Measurements from ENCODE around the gene IL10RA. TPM values are rescaled to one million over a fixed set of nuclear protein-coding genes. Genes with fewer than 3 reads are reported as not detected.

Gene IL10RA
- total RNA-seq, 1 experiment from 2014 or later = not detected

DNA sequence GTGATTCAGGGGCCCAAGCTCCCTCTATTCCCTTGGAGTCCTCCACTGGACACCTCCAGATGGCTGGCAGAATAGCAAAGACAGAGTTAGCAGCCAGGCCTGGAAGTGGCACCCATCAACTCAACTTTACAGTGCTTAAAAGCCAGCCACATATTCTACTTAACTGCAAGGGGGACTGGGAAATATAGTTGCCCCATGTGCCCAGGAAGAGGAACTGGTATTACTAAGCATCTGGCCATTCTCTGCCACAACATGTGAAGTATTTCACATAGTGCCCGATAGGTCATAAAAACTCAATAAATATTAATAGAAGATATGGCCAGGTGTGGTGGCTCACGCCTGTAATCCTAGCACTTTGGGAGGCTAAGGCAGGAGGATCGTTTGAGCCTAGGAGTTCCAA lies 5.5 kb upstream of the IL10RA start:
- ATAC-seq (no peak), DNase-seq (no peak)
- H3K4me2 ChIP-seq (ENCODE audit: low read length) = no peak overlapping the region
- intact Hi-C loops (cut with micrococcal nuclease) = no loop called here
- no peak overlapping the region for H3K9ac ChIP-seq (ENCODE audit: low read length)
- H3K4me3 ChIP-seq (ENCODE audit: low read length) = no peak overlapping the region
- ChIA-PET CTCF (no interaction called here), POLR2A (ENCODE audit: unreplicated experiment) (no interaction called here)
- H3K9me2 ChIP-seq (replicated peaks; ENCODE audit: low read length) = no peaks in the 10 kb centered on the region
- no peaks in the 10 kb centered on the region for H3K79me2 ChIP-seq (ENCODE audit: low read length)
- H2AFZ ChIP-seq (ENCODE audit: low read length) = no peak overlapping the region
- H4K20me1 ChIP-seq (ENCODE audit: low read length) = no peaks in the 10 kb centered on the region
- H3F3A ChIP-seq (ENCODE audit: low read length, unreplicated experiment) = no peaks in the 10 kb centered on the region
- no peaks in the 10 kb centered on the region for H3K36me3 ChIP-seq (ENCODE audit: low read depth, low read length)
- TF ChIP-seq EZH2phosphoT487 (IDR thresholded peaks at IDR 0.05; ENCODE audit: borderline replicate concordance, low read length) (no peak), EZH2 (IDR thresholded peaks at IDR 0.05; ENCODE audit: low read length, unreplicated experiment) (no peak)
- TF ChIP-seq, protein P1, sequence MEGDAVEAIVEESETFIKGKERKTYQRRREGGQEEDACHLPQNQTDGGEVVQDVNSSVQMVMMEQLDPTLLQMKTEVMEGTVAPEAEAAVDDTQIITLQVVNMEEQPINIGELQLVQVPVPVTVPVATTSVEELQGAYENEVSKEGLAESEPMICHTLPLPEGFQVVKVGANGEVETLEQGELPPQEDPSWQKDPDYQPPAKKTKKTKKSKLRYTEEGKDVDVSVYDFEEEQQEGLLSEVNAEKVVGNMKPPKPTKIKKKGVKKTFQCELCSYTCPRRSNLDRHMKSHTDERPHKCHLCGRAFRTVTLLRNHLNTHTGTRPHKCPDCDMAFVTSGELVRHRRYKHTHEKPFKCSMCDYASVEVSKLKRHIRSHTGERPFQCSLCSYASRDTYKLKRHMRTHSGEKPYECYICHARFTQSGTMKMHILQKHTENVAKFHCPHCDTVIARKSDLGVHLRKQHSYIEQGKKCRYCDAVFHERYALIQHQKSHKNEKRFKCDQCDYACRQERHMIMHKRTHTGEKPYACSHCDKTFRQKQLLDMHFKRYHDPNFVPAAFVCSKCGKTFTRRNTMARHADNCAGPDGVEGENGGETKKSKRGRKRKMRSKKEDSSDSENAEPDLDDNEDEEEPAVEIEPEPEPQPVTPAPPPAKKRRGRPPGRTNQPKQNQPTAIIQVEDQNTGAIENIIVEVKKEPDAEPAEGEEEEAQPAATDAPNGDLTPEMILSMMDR (conservative IDR thresholded peaks at IDR 0.05; ENCODE audit: low read depth, low read length) = no peak
- no peak overlapping the region for H3K27ac ChIP-seq (ENCODE audit: low read length)
- no TSS peak for BruUV-seq (replicated peaks)
- no peaks in the 10 kb centered on the region for H3K4me1 ChIP-seq (ENCODE audit: insufficient read depth, low read length)
- H3K27me3 ChIP-seq (ENCODE audit: low read length) = peaks cover 75% of the 10 kb centered on the region
- H3K9me3 ChIP-seq (ENCODE audit: low read length) = no peaks in the 10 kb centered on the region

DNA sequence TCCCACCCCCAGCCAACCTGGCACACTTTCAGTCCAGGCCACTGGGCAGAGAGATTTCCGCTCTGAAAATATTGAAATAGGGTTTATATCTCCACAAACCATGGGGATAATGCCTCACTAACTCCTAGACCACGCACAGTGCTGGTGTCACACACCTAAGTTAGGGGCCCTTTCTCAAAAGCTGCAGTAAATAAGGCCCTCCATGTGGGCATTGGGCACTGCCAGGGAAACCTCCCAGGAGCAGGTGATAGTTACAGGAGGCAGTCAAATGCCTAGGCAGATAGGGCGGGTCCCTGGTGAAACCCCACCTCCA lies 3.1 kb upstream of the IL10RA start:
- Histone ChIP-seq H4K20me1 (ENCODE audit: low read length) (no peaks in the 10 kb centered on the region), H3K79me2 (ENCODE audit: low read length) (no peaks in the 10 kb centered on the region), H3K4me3 (ENCODE audit: low read length) (no peak overlapping the region), H3K9me2 (replicated peaks; ENCODE audit: low read length) (no peaks in the 10 kb centered on the region), H3K9me3 (ENCODE audit: low read length) (no peaks in the 10 kb centered on the region), H2AFZ (ENCODE audit: low read length) (no peak overlapping the region), H3K4me2 (ENCODE audit: low read length) (no peak overlapping the region), H3K36me3 (ENCODE audit: low read depth, low read length) (no peaks in the 10 kb centered on the region), H3K27ac (ENCODE audit: low read length) (no peak overlapping the region), H3F3A (ENCODE audit: low read length, unreplicated experiment) (no peaks in the 10 kb centered on the region), H3K27me3 (ENCODE audit: low read length) (peaks cover 82% of the 10 kb centered on the region), H3K4me1 (ENCODE audit: insufficient read depth, low read length) (no peaks in the 10 kb centered on the region), H3K9ac (ENCODE audit: low read length) (no peak overlapping the region)
- POLR2A ChIA-PET (ENCODE audit: unreplicated experiment) = no interaction called here
- BruUV-seq (replicated peaks) = no TSS peak
- DNase-seq (no peak), ATAC-seq (no peak)
- CTCF ChIA-PET = no interaction called here
- TF ChIP-seq, protein P1 (conservative IDR thresholded peaks at IDR 0.05; ENCODE audit: low read depth, low read length) = no peak
- TF ChIP-seq EZH2 (IDR thresholded peaks at IDR 0.05; ENCODE audit: low read length, unreplicated experiment) (no peak), EZH2phosphoT487 (IDR thresholded peaks at IDR 0.05; ENCODE audit: borderline replicate concordance, low read length) (no peak)
- intact Hi-C loops (cut with micrococcal nuclease) = no loop called here

DNA sequence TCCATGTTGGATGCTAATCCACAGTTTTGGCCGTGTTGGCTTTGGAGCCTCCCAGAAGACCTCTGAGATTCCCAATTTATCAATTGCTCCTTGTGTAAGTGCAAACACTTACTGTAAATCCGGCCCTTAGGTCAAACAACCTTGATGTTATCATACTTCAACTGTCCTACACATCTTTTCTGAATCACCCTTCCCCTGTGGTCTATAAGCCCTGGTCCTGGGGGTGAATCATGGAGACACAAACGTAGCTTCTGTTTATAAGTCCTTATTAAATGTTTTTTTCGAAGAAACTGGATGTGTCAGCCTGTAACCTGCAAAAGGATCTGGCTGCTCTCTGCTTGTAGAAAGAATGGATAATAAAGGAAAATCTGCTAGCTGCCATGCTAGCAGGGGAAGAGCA lies 1.7 kb upstream of the IL10RA start:
- Histone ChIP-seq H3K79me2 (ENCODE audit: low read length) (no peaks in the 10 kb centered on the region), H3K9me2 (replicated peaks; ENCODE audit: low read length) (no peaks in the 10 kb centered on the region), H3K9me3 (ENCODE audit: low read length) (no peaks in the 10 kb centered on the region), H3K9ac (ENCODE audit: low read length) (no peak overlapping the region), H3K36me3 (ENCODE audit: low read depth, low read length) (no peaks in the 10 kb centered on the region), H3K4me2 (ENCODE audit: low read length) (no peak overlapping the region), H2AFZ (ENCODE audit: low read length) (no peak overlapping the region), H4K20me1 (ENCODE audit: low read length) (no peaks in the 10 kb centered on the region), H3K4me1 (ENCODE audit: insufficient read depth, low read length) (no peaks in the 10 kb centered on the region), H3F3A (ENCODE audit: low read length, unreplicated experiment) (no peaks in the 10 kb centered on the region), H3K27ac (ENCODE audit: low read length) (no peak overlapping the region), H3K27me3 (ENCODE audit: low read length) (peaks cover 88% of the 10 kb centered on the region), H3K4me3 (ENCODE audit: low read length) (no peak overlapping the region)
- no TSS peak for BruUV-seq (replicated peaks)
- no peak for ATAC-seq
- ChIA-PET CTCF (no interaction called here), POLR2A (ENCODE audit: unreplicated experiment) (no interaction called here)
- TF ChIP-seq EZH2phosphoT487 (IDR thresholded peaks at IDR 0.05; ENCODE audit: borderline replicate concordance, low read length) (no peak), EZH2 (IDR thresholded peaks at IDR 0.05; ENCODE audit: low read length, unreplicated experiment) (no peak)
- TF ChIP-seq, protein P1 (conservative IDR thresholded peaks at IDR 0.05; ENCODE audit: low read depth, low read length) = no peak
- intact Hi-C loops (cut with micrococcal nuclease) = no loop called here
- no peak for DNase-seq
